WI38 (cell line): ENCODE measurements around the gene CFAP92.

Source experiments
- H3K4me3 ChIP-seq: 2 replicates; pipeline ENCODE4 v1.5.1; 2011; ENCODE audit warnings: low read depth, mild to moderate bottlenecking, control low read depth, low read length
- CTCF ChIP-seq: IDR thresholded peaks from 2 replicates; pipeline ENCODE4 v1.5.1; 2012; ENCODE audit warnings: low read depth, mild to moderate bottlenecking, control low read depth, low read length

Gene CFAP92

GRCh38 chr3:128889139-128889894 is 104.6 kb downstream of the CFAP92 start:
- TF ChIP-seq CTCF, result no peak
- no peak overlapping the region for H3K4me3 ChIP-seq

GRCh38 chr3:128884992-128885391 is 108.9 kb downstream of the CFAP92 start:
- TF ChIP-seq CTCF, result no peak
- H3K4me3 ChIP-seq, result no peak overlapping the region

GRCh38 chr3:128882719-128883118 is 111.2 kb downstream of the CFAP92 start:
- no peak for TF ChIP-seq CTCF
- H3K4me3 ChIP-seq, result no peak overlapping the region

- H3K4me3 ChIP-seq, result no peak overlapping the region
These were observed 112.3 kb downstream of the CFAP92 start for GRCh38 chr3:128881576-128881975.

GRCh38 chr3:128880455-128880854 is 113.4 kb downstream of the CFAP92 start:
- peak overlapping the region; percentile 92 for H3K4me3 ChIP-seq

More at GRCh38 chr3:128881576-128881975, 112.3 kb downstream of the CFAP92 start:
- TF ChIP-seq CTCF, result no peak

GRCh38 chr3:128879991-128880390 is 113.9 kb downstream of the CFAP92 start:
- peak overlapping the region; percentile 92 for H3K4me3 ChIP-seq
- no peak for TF ChIP-seq CTCF

GRCh38 chr3:128879125-128879969 is 114.5 kb downstream of the CFAP92 start, which contains the start of gene ACAD9:
Gene ACAD9, plus strand, starts transcription at chr3:128879620. Its CDS starts 72 bp downstream, at chr3:128879692.
- H3K4me3 ChIP-seq, result peak within 1 kb of the TSS; percentile 92
- TF ChIP-seq CTCF, result no peak
